Measurements from ENCODE around the gene USF3.

GRCh38 chr3:113696658-113697499, 437 bp upstream of the USF3 start:
- TF ChIP-seq CTCF (conservative IDR thresholded peaks at IDR 0.05; ENCODE audit: low read depth in 2 of 2) = no peak
- peak; percentile 50 for TF ChIP-seq POLR2AphosphoS5 (IDR thresholded peaks at IDR 0.05; ENCODE audit: low read depth)
- TF ChIP-seq REST (IDR thresholded peaks at IDR 0.05; ENCODE audit: unreplicated experiment) = no peak
- no peak for TF ChIP-seq JUNB (IDR thresholded peaks at IDR 0.05; ENCODE audit: unreplicated experiment)
